HUES6 (cell line): Measurements from ENCODE around the gene MTG1.

ENCODE experiments used
- H3K27ac ChIP-seq: 2 replicates; pipeline ENCODE4 v1.7.0; 2013; ENCODE audit warnings: low read depth, mild to moderate bottlenecking, low read length, inconsistent platforms
- H3K27me3 ChIP-seq: 2 replicates; pipeline ENCODE4 v1.6.1; 2013; ENCODE audit warnings: low read length; ENCODE audit not compliant: control insufficient read depth, insufficient read depth
- H3K36me3 ChIP-seq: 2 replicates; pipeline ENCODE4 v1.6.1; 2013; ENCODE audit warnings: low read length; ENCODE audit not compliant: control insufficient read depth, insufficient read depth
- H3K4me1 ChIP-seq: 2 replicates; pipeline ENCODE4 v1.6.1; 2013; ENCODE audit warnings: low read length; ENCODE audit not compliant: control insufficient read depth, insufficient read depth
- H3K4me3 ChIP-seq: 2 replicates; pipeline ENCODE4 v1.5.1; 2013; ENCODE audit warnings: low read depth, low read length
- H3K9ac ChIP-seq: one replicate; pipeline ENCODE4 v1.6.1; 2013; ENCODE audit warnings: mild to moderate bottlenecking, low read length
- H3K9me3 ChIP-seq: 2 replicates; pipeline ENCODE4 v1.6.1; 2013; ENCODE audit warnings: low read depth, low read length; ENCODE audit not compliant: control insufficient read depth, insufficient read depth

Gene MTG1

DNA sequence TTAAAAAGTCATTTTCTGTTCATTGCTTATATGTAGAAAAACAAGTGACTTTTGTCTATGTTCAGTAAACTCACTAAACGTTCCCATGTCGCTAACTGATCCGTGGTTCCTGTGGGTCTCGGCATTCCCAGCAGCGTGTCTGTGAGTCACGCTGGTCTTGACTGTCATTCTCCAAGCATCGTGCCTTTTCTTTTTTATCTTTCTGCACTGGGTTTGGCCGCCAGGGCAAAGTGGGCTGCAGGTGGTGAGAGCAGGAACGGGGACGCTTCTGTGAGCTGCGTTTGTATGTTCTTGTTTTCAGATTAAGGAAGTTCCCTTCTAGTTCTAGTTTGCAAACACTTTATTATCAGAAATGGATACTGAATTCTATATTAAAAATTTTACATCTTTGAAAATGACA, 53.0 kb downstream of the MTG1 start:
- Histone ChIP-seq H3K4me1 (no peaks in the 10 kb centered on the region), H3K27me3 (no peaks in the 10 kb centered on the region), H3K27ac (no peak overlapping the region), H3K4me3 (no peak overlapping the region), H3K9me3 (peaks cover 69% of the 10 kb centered on the region), H3K36me3 (no peaks in the 10 kb centered on the region), H3K9ac (no peak overlapping the region)

DNA sequence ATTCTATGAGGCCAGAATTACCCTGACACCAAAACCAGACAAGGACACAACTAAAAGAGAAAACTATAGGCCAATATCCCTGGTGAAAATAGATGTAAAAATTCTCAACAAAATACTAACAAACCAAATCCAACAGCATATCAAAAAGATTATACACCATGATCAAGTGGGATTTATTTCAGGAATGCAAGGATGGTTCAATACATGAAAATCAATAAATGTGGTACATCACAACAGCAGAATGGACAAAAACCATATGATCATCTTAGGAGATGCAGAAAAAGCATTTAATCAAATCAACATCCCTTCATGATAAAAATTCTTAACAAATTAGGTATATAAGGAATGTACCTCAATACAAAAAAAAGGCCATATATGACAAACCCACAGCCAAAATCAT, 54.2 kb downstream of the MTG1 start:
- H3K9ac ChIP-seq = no peak overlapping the region
- peaks cover 60% of the 10 kb centered on the region for H3K9me3 ChIP-seq
- H3K27me3 ChIP-seq = no peaks in the 10 kb centered on the region
- no peaks in the 10 kb centered on the region for H3K4me1 ChIP-seq
- no peak overlapping the region for H3K27ac ChIP-seq
- no peak overlapping the region for H3K4me3 ChIP-seq
- no peaks in the 10 kb centered on the region for H3K36me3 ChIP-seq

DNA sequence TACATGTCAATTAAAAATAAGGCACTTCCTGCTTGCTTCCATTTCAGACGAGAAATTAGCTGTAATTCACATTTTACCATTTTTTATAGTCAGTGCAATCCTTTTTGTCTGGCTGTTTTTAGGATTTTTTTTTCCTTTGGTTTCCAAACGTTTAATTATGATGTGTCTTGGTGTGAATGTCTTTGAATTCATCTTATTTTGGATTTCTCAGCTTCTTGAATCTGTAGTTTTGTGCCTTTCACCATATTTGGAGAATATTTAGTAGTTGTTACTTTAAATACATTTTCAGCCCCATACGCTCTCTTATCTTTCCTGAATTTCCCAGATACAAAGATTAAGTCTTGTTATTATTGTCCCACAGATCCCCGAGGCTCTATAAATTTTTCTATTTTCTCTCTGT, 57.4 kb downstream of the MTG1 start:
- Histone ChIP-seq H3K27ac (no peak overlapping the region), H3K9me3 (peaks cover 66% of the 10 kb centered on the region), H3K36me3 (no peaks in the 10 kb centered on the region), H3K9ac (no peak overlapping the region), H3K27me3 (no peaks in the 10 kb centered on the region; the same call in 1 of the 2 replicates), H3K4me1 (no peaks in the 10 kb centered on the region), H3K4me3 (no peak overlapping the region)

DNA sequence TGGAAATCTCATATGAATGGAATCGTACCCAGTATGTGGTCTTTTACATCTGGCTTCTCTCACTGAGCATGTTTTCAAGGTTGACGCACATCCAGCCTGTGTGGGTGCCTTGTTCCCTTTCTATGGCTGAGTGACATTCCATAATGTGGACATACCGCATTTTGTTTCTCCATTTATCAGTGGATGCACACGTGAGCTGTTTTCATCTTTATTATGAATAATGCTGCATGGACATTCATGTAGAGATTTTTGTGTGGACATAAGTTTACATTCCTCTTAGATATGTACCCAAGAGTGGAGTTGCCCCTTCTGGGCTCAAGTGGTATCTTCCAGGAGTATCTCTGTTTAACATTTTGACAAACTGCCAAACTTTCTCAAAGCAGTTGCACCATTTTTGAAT, 58.5 kb downstream of the MTG1 start:
- H3K4me3 ChIP-seq = no peak overlapping the region
- peaks cover 65% of the 10 kb centered on the region for H3K9me3 ChIP-seq
- no peak overlapping the region for H3K27ac ChIP-seq
- no peaks in the 10 kb centered on the region for H3K4me1 ChIP-seq
- H3K27me3 ChIP-seq = no peaks in the 10 kb centered on the region; the same call in 1 of the 2 replicates
- H3K9ac ChIP-seq = no peak overlapping the region
- no peaks in the 10 kb centered on the region for H3K36me3 ChIP-seq

DNA sequence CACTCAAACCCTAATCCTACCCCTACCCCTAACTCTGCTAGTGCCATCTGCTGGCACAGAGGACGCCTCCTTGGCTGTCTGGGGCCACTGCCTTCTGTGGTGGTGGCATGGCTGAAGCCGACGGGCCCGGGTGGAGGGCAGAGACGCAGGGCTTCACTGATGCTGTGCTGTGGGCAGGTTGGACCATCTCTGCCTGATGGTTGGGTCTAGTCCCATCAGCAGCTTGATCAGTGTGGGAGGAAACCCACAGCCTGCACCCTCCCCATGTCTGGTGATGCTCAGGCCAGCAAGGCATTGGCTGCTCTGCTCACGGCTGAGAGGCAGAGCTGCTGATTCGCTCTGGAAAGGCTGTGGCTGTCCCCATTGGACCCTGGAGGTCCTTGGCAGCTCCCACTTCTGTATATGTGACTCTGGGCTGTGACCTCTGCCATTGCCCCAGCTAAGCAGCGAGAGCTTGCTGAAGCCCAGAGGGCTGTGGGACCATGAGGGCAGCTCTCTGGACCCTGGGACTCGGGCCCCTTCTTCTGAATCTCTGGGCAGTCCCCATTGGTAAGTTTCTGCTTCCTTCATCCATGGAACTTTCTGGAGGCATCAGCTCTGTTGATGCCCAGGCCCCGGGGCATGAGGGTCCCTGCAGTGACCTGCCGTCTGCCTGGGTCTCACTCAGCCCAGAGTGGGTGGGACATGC, 59.7 kb downstream of the MTG1 start, which contains the start of gene SCART1:
TSS of gene SCART1 (plus strand) at position 430 of the 688 bp plus-strand sequence. CDS start at position 483, 53 bp downstream.
- no peaks in the 10 kb centered on the region for H3K36me3 ChIP-seq
- H3K4me1 ChIP-seq = no peaks in the 10 kb centered on the region
- H3K27ac ChIP-seq = no peak within 1 kb of the TSS
- no peak within 1 kb of the TSS for H3K4me3 ChIP-seq
- no peak within 1 kb of the TSS for H3K9ac ChIP-seq
- H3K27me3 ChIP-seq = no peaks in the 10 kb centered on the region; the same call in 1 of the 2 replicates
- H3K9me3 ChIP-seq = peaks cover 65% of the 10 kb centered on the region

DNA sequence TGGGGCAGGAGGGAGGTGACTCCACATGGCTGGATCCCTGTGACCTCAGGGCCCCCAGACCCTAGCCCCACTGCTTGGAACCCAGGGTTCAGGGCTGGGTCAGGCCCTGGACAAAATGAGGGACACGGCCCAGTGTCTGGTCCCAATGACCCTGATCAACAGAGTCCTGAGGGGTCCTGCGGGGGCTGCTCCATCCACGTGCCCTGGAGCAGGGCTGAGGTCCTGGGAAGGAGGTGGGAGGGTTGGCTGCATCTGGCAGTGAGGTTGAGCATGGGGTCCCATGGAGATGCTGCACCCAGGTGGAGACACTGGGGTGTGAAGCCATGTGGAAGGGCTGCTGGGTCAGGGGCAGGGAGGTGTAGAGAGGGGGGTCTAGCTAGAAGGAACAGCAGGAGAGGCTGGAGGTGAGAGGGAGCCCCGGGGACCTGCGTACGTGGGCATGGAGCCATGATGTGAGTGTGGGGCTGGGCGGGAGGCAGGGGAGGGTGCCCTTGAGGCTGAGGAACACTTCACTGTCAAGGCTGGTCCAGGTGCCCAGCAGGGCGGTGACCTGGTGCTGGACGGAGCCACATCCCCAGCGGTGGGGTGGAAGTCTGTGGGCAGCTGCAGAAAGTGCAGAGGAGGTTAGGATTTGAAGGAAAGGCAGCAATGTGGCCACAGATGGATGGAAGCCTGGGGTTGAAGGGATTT, 60.4 kb downstream of the MTG1 start:
- no peaks in the 10 kb centered on the region; the same call in 1 of the 2 replicates for H3K27me3 ChIP-seq
- H3K36me3 ChIP-seq = no peaks in the 10 kb centered on the region
- no peak overlapping the region for H3K4me3 ChIP-seq
- H3K9ac ChIP-seq = no peak overlapping the region
- H3K4me1 ChIP-seq = no peaks in the 10 kb centered on the region
- H3K9me3 ChIP-seq = peaks cover 64% of the 10 kb centered on the region; the same call in 1 of the 2 replicates
- H3K27ac ChIP-seq = no peak overlapping the region

DNA sequence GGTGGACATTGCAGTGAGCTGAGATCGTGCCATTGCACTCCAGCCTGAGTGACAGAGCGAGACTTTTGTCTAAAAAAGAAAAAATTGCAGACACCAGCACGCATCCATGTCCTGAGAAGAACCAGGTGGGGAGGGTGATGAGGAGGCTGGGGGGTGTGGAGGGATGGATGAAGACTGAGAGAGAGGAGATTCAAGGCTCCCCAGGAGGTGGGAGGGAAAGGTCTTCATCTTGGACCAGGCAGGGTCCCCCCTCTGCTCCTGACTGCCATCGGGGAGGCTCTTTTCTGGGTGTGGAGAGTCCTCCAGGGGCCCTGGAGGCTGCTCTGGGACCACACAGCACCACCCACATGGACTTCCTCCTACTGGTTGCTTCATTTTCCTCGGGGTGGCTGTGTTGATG, 61.2 kb downstream of the MTG1 start:
- Histone ChIP-seq H3K9me3 (peaks cover 66% of the 10 kb centered on the region; the same call in 1 of the 2 replicates), H3K27me3 (no peaks in the 10 kb centered on the region; the same call in 1 of the 2 replicates), H3K27ac (no peak overlapping the region), H3K36me3 (no peaks in the 10 kb centered on the region), H3K4me3 (no peak overlapping the region), H3K4me1 (no peaks in the 10 kb centered on the region), H3K9ac (no peak overlapping the region)

DNA sequence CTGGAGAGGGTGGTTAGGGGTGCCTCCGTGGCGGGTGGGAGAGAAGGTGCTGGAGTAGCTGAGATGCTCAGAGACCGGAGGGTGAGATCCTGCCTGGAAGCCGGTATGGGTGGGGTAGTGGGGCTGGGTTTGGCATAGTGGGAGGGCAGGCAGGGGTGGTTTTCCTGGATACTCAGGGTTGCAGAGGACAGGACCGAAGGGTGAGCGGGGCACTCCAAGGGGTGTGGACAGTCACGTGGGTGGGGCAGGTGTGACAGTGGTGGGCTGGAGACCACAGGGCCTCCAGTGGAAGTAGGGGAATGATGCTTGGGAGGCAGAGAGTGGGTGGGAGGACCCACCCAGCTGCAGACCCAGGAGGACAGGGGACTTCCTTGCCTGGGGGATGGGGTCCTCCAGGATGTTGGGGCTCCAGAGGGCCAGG, 61.7 kb downstream of the MTG1 start:
- no peak overlapping the region for H3K27ac ChIP-seq
- H3K27me3 ChIP-seq = no peaks in the 10 kb centered on the region; the same call in 1 of the 2 replicates
- H3K9me3 ChIP-seq = peaks cover 66% of the 10 kb centered on the region; the same call in 1 of the 2 replicates
- no peaks in the 10 kb centered on the region for H3K4me1 ChIP-seq
- no peaks in the 10 kb centered on the region for H3K36me3 ChIP-seq
- H3K9ac ChIP-seq = no peak overlapping the region
- no peak overlapping the region for H3K4me3 ChIP-seq

DNA sequence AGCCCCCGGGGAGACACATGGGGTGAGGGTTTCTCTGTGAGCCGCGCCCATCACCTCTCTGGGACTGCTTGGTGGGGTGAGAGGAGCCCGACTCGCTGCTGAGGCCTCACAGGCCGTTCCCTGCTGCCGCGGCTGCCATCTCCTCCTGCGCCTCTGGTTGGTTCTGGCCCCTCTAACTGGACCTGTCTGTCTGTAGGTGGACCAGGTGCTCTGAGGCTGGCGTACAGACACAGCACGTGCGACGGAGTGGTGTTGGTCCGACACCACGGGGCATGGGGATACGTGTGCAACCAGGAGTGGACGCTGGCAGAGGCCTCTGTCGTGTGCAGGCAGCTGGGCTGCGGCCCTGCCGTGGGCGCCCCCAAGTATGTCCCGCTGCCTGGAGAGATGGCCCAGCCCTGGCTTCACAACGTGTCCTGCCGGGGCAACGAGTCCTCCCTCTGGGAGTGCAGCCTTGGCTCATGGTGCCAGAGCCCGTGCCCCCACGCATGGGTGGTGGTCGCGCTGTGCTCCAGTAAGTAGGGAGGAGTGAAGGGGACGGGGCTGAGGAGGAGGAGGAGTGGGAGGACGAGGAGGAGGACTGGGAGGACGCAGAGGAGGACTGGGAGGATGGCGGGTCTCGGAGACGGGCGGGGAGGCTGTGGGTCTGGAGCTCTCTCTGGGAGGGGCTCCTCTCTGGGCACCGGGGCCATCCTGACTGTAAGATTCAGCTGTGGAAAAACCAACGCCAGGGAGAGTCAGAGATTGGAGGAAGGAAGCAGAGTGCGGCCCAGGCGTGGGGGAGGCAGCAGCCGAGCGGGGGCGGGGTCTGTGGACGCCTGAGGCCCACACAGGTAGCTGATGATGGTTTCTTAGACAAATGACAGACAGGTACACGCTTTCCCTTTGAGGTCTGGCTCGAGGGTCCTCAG, 62.3 kb downstream of the MTG1 start:
- Histone ChIP-seq H3K4me1 (no peaks in the 10 kb centered on the region), H3K9me3 (peaks cover 63% of the 10 kb centered on the region; the same call in 1 of the 2 replicates), H3K27ac (no peak overlapping the region), H3K36me3 (no peaks in the 10 kb centered on the region), H3K27me3 (no peaks in the 10 kb centered on the region; the same call in 1 of the 2 replicates), H3K9ac (no peak overlapping the region), H3K4me3 (no peak overlapping the region)

DNA sequence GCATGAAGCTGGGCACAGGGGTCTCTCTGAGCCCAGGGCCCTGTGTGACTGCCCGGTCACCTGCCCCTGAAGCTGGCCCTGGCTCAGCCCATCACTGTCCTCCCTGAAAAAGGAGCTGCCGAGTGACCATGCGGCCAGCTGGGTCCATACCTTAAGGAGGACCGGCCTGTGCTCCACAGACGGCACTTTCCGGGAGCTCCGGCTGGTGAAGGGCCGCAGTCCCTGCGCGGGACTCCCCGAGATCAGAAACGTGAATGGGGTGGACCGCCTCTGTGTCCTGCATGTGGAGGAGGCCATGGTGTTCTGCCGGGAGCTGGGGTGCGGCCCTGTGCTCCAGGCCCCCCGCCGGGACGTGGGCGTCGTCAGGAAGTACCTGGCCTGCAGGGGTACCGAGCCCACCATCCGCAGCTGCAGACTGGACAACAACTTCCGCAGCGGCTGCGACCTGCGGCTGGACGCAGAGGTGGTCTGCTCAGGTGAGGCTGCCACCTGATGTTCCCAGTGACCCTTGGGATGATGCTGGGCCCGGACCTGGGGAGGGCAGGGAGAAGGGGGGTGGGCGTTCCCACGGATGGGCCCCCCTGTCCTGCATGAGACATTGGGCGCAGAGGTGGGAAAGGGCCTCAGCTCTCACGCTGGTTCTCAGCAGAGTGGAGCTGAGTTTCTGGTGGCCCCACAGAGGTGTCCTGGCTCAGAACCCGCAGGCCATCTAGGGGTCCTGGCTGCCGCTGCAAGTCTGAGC, 63.3 kb downstream of the MTG1 start:
- Histone ChIP-seq H3K36me3 (no peaks in the 10 kb centered on the region), H3K9me3 (peaks cover 67% of the 10 kb centered on the region; the same call in 1 of the 2 replicates), H3K27me3 (no peaks in the 10 kb centered on the region; the same call in 1 of the 2 replicates), H3K9ac (no peak overlapping the region), H3K4me1 (no peaks in the 10 kb centered on the region), H3K4me3 (no peak overlapping the region), H3K27ac (no peak overlapping the region)
